Parathyroid adenoma (tissue), 2 donors: ENCODE results near the gene CDC34.

Experiments used
- H2AFZ ChIP-seq: fragments of 300-600 bp; sonication (generic); one replicate; pipeline ENCODE4 v1.7.0; 2017; ENCODE audit warnings: antibody characterized with exemption, mild to moderate bottlenecking
- H3K27ac ChIP-seq: fragments of 300-600 bp; sonication (generic); one replicate; pipeline ENCODE4 v1.7.0; 2017
- H3K27me3 ChIP-seq: fragments of 300-600 bp; sonication (generic); one replicate; pipeline ENCODE4 v1.7.0; 2017; ENCODE audit warnings: low read length; ENCODE audit not compliant: control insufficient read depth, insufficient read depth
- H3K36me3 ChIP-seq: fragments of 300-600 bp; sonication (generic); one replicate; pipeline ENCODE4 v1.7.0; 2017; ENCODE audit warnings: low read length; ENCODE audit not compliant: control insufficient read depth, insufficient read depth
- H3K4me1 ChIP-seq: fragments of 300-600 bp; sonication (generic); one replicate; pipeline ENCODE4 v1.7.0; 2017; ENCODE audit warnings: control low read depth
- H3K4me2 ChIP-seq: fragments of 300-600 bp; sonication (generic); one replicate; pipeline ENCODE4 v1.7.0; 2017; ENCODE audit warnings: low read length
- H3K4me3 ChIP-seq: fragments of 300-600 bp; sonication (generic); one replicate; pipeline ENCODE4 v1.7.0; 2017; ENCODE audit warnings: low read depth, low read length
- H3K79me2 ChIP-seq: fragments of 300-600 bp; sonication (generic); one replicate; pipeline ENCODE4 v1.7.0; 2017; ENCODE audit warnings: control low read depth
- H3K9ac ChIP-seq: fragments of 300-600 bp; sonication (generic); one replicate; pipeline ENCODE4 v1.7.0; 2017; ENCODE audit warnings: mild to moderate bottlenecking
- H3K9me3 ChIP-seq: fragments of 300-600 bp; sonication (generic); one replicate; pipeline ENCODE4 v1.7.0; 2017; ENCODE audit warnings: low read length; ENCODE audit not compliant: control insufficient read depth
- TF ChIP-seq, protein P1 (sequence below): fragments of 300-600 bp; sonication (generic); IDR thresholded peaks from one replicate; pipeline ENCODE4 v1.7.0; 2017; ENCODE audit warnings: antibody characterized with exemption, mild to moderate bottlenecking
- donor health status: primary hyperparathyroidism.

Gene CDC34

DNA sequence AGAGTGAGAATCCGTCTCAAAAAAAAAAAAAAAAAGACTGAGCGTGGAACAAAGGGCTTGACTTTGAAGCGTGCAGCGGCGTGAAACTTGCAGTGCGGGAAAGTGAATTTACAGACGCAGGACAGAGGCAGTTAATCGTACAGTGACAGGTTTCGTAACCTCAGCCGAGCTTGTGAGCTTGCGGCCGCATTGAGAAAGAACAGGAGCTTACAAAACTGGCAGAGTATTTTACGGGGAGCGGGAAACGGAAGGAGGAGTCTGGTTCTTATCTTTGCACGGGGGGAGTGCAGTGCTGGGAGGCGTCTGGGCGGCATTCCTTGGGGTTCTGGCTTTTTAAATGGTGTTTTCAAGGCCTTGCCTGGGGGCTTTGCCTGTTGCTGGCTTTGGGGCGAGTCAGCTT lies 34.8 kb downstream of the CDC34 start:
- TF ChIP-seq, protein P1, sequence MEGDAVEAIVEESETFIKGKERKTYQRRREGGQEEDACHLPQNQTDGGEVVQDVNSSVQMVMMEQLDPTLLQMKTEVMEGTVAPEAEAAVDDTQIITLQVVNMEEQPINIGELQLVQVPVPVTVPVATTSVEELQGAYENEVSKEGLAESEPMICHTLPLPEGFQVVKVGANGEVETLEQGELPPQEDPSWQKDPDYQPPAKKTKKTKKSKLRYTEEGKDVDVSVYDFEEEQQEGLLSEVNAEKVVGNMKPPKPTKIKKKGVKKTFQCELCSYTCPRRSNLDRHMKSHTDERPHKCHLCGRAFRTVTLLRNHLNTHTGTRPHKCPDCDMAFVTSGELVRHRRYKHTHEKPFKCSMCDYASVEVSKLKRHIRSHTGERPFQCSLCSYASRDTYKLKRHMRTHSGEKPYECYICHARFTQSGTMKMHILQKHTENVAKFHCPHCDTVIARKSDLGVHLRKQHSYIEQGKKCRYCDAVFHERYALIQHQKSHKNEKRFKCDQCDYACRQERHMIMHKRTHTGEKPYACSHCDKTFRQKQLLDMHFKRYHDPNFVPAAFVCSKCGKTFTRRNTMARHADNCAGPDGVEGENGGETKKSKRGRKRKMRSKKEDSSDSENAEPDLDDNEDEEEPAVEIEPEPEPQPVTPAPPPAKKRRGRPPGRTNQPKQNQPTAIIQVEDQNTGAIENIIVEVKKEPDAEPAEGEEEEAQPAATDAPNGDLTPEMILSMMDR: no peak
- H3K27me3 ChIP-seq: no peaks in the 10 kb centered on the region
- H2AFZ ChIP-seq: no peak overlapping the region
- no peak overlapping the region for H3K9ac ChIP-seq
- H3K79me2 ChIP-seq: no peaks in the 10 kb centered on the region
- H3K9me3 ChIP-seq: no peaks in the 10 kb centered on the region
- no peak overlapping the region for H3K27ac ChIP-seq
- H3K4me2 ChIP-seq: no peak overlapping the region
- H3K36me3 ChIP-seq: no peaks in the 10 kb centered on the region
- H3K4me3 ChIP-seq: no peak overlapping the region
- no peaks in the 10 kb centered on the region for H3K4me1 ChIP-seq

DNA sequence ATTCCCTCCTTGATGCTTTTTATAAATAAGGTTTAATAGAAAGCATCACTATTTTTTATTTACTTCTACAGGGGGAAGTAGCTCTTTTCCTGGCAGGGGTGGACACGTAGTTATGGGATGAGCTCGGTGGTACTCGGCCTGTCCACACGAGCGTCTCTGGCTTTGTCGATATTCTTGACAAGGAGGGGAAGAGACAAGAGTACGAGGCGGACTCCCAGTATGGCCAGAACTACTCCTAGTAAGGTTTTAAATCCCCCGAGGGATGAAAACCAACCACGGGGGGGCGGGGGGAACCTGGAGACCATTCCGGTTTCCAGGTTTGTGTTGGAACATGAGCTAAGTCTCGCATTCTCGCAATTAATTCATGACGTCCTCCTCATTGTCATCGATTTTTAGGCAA lies 35.3 kb downstream of the CDC34 start:
- H3K27ac ChIP-seq: no peak overlapping the region
- no peak overlapping the region for H2AFZ ChIP-seq
- no peak overlapping the region for H3K4me3 ChIP-seq
- H3K4me1 ChIP-seq: no peaks in the 10 kb centered on the region
- TF ChIP-seq, protein P1: no peak
- H3K4me2 ChIP-seq: no peak overlapping the region
- no peaks in the 10 kb centered on the region for H3K36me3 ChIP-seq
- H3K9ac ChIP-seq: no peak overlapping the region
- no peaks in the 10 kb centered on the region for H3K9me3 ChIP-seq
- no peaks in the 10 kb centered on the region for H3K27me3 ChIP-seq
- no peaks in the 10 kb centered on the region for H3K79me2 ChIP-seq

DNA sequence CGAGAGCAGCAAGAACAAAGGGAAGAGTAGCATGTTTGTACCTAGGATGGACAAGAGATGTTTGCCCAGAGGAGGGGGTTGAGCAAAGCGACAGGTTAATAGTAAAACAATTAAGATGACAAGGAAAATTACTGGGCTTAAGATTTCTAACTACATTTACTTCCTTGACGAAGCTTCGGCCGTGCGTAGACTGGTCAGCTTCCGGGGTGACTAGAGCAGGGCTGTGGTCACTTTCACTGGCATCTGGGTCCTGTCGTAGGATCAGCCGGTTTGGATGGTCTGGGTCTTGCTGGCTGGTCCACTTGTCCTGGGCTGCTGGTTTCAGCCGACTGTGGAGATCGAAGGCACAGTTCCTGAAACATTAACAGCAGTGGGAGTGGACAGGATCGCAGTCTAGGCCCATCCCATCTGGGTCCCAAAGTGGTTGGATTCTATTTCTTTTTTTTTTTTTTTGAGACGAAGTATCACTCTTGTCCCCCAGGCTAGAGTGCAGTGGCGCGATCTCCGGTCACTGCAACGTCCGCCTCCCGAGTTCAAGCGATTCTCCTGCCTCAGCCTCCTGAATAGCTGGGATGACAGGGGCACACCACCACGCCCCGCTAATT lies 35.8 kb downstream of the CDC34 start:
- no peaks in the 10 kb centered on the region for H3K4me1 ChIP-seq
- no peak overlapping the region for H3K4me3 ChIP-seq
- H2AFZ ChIP-seq: no peak overlapping the region
- H3K27me3 ChIP-seq: no peaks in the 10 kb centered on the region
- H3K9ac ChIP-seq: no peak overlapping the region
- H3K27ac ChIP-seq: no peak overlapping the region
- H3K9me3 ChIP-seq: no peaks in the 10 kb centered on the region
- TF ChIP-seq, protein P1: no peak
- H3K79me2 ChIP-seq: no peaks in the 10 kb centered on the region
- H3K36me3 ChIP-seq: no peaks in the 10 kb centered on the region
- H3K4me2 ChIP-seq: no peak overlapping the region

DNA sequence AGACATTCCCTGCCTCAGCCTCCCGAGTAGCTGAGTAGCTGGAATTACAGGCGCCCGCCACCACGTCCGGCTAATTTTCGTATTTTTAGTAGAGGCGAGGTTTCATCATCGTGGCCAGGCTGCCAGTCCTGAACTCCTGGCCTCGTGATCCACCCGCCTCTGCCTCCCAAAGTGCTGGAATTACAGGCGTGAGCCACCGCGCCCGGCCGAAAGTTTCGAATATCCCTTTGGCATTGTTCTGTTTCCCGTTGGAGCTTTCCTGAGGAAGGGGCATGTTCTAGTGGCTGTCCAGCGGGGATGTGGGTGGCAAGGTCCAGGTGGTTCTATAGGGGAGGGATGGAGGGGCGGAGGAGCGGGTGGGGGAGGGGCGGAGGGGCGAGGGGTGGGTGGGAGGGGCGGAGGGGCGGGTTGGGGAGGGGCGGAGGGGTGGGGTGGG lies 38.7 kb downstream of the CDC34 start:
- Histone ChIP-seq H3K4me1 (no peaks in the 10 kb centered on the region), H3K27ac (no peak overlapping the region), H3K36me3 (no peaks in the 10 kb centered on the region), H3K4me2 (no peak overlapping the region), H3K9ac (no peak overlapping the region), H3K4me3 (no peak overlapping the region), H2AFZ (no peak overlapping the region), H3K79me2 (peaks cover 27% of the 10 kb centered on the region), H3K9me3 (no peaks in the 10 kb centered on the region), H3K27me3 (no peaks in the 10 kb centered on the region)
- TF ChIP-seq, protein P1: no peak

DNA sequence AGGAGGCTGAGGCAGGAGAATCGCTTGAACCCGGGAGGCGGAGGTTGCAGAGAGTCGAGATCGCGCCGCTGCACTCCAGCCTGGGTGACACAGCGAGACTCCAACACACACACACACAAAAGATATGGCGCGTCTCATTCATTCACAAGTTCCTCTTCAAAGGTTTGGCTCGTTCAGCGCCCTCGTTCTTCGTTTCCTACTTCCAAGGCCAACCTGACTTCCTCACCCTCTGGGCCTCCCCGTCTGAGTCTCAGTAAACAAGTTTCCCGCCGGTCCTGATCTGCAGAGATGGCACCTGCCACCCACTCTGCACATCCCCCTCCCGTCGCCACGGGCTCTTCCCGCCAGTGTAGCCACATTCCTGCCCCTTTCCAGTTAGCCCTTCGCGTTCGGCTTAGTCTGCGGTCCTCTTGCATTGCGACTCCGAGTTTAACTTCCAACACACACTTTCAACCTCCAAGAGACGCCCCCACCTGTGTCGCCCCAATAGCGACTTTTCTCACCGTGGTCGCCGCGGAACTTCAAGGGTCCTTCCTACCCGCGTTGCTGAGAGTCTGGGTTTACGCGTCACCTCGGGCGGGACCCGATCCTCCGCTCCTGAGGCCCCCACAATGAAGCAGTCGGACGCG lies 39.5 kb downstream of the CDC34 start:
- TF ChIP-seq, protein P1: no peak
- Histone ChIP-seq H3K4me1 (no peaks in the 10 kb centered on the region), H3K27me3 (no peaks in the 10 kb centered on the region)

More for the DNA sequence above, 39.5 kb downstream of the CDC34 start:
- Histone ChIP-seq H3K4me3 (peak overlapping the region; percentile 42), H2AFZ (peak overlapping the region; percentile 91), H3K9ac (no peak overlapping the region), H3K36me3 (no peaks in the 10 kb centered on the region), H3K9me3 (no peaks in the 10 kb centered on the region), H3K79me2 (peaks cover 33% of the 10 kb centered on the region), H3K4me2 (peak overlapping the region; percentile 80), H3K27ac (peak overlapping the region; percentile 69)
